Measurements from ENCODE around the gene ATM. TPM values are rescaled to one million over a fixed set of nuclear protein-coding genes. Genes with fewer than 3 reads are reported as not detected.

Gene ATM
- total RNA-seq, 1 donor from 2014 or later: 39.8 TPM

GRCh38 chr11:108223348-108224149 is 682 bp downstream of the ATM start:
- FAIRE-seq: no peak
- Histone ChIP-seq H3K27me3 (ENCODE audit: control insufficient read depth, insufficient read depth, low read length) (no peaks in the 10 kb centered on the region), H3K4me3 (ENCODE audit: low read depth, low read length) (peak overlapping the region; percentile 66), H3K36me3 (ENCODE audit: control insufficient read depth, insufficient read depth, low read length) (no peaks in the 10 kb centered on the region)
- TF ChIP-seq CTCF (IDR thresholded peaks at IDR 0.05; ENCODE audit: insufficient read depth, low read length, severe bottlenecking): no peak
- DNase-seq (ENCODE audit: low read depth): no peak

GRCh38 chr11:108224366-108224765 is 1.5 kb downstream of the ATM start:
- DNase-seq (ENCODE audit: low read depth): no peak
- Histone ChIP-seq H3K27me3 (ENCODE audit: control insufficient read depth, insufficient read depth, low read length) (no peaks in the 10 kb centered on the region), H3K4me3 (ENCODE audit: low read depth, low read length) (no peak overlapping the region), H3K36me3 (ENCODE audit: control insufficient read depth, insufficient read depth, low read length) (no peaks in the 10 kb centered on the region)
- no peak for TF ChIP-seq CTCF (IDR thresholded peaks at IDR 0.05; ENCODE audit: insufficient read depth, low read length, severe bottlenecking)
- FAIRE-seq: no peak

GRCh38 chr11:108224911-108225786 is 2.3 kb downstream of the ATM start:
- Histone ChIP-seq H3K27me3 (ENCODE audit: control insufficient read depth, insufficient read depth, low read length) (no peaks in the 10 kb centered on the region), H3K4me3 (ENCODE audit: low read depth, low read length) (no peak overlapping the region), H3K36me3 (ENCODE audit: control insufficient read depth, insufficient read depth, low read length) (peaks cover 2% of the 10 kb centered on the region)
- no peak for TF ChIP-seq CTCF (IDR thresholded peaks at IDR 0.05; ENCODE audit: insufficient read depth, low read length, severe bottlenecking)
- DNase-seq (ENCODE audit: low read depth) (no peak), FAIRE-seq (no peak)

GRCh38 chr11:108226036-108226435 is 3.2 kb downstream of the ATM start:
- Histone ChIP-seq H3K36me3 (ENCODE audit: control insufficient read depth, insufficient read depth, low read length) (peaks cover 2% of the 10 kb centered on the region), H3K4me3 (ENCODE audit: low read depth, low read length) (no peak overlapping the region), H3K27me3 (ENCODE audit: control insufficient read depth, insufficient read depth, low read length) (no peaks in the 10 kb centered on the region)
- FAIRE-seq (no peak), DNase-seq (ENCODE audit: low read depth) (no peak)
- no peak for TF ChIP-seq CTCF (IDR thresholded peaks at IDR 0.05; ENCODE audit: insufficient read depth, low read length, severe bottlenecking)

GRCh38 chr11:108228251-108228650 is 5.4 kb downstream of the ATM start:
- FAIRE-seq: no peak
- peaks cover 3% of the 10 kb centered on the region for H3K36me3 ChIP-seq (ENCODE audit: control insufficient read depth, insufficient read depth, low read length)

More at GRCh38 chr11:108228251-108228650, 5.4 kb downstream of the ATM start:
- no peak overlapping the region for H3K4me3 ChIP-seq (ENCODE audit: low read depth, low read length)
- no peaks in the 10 kb centered on the region for H3K27me3 ChIP-seq (ENCODE audit: control insufficient read depth, insufficient read depth, low read length)
- no peak for DNase-seq (ENCODE audit: low read depth)
- TF ChIP-seq CTCF (IDR thresholded peaks at IDR 0.05; ENCODE audit: insufficient read depth, low read length, severe bottlenecking): no peak
